Left ventricle myocardium inferior (tissue), 1 donor: ENCODE results near the gene IGLL1. TPM values are rescaled to one million over a fixed set of nuclear protein-coding genes. Genes with fewer than 3 reads are reported as not detected.
"Not testable (repeated sequence)": the region's sequence is repeated elsewhere in the genome, so short reads cannot be mapped to it uniquely, and the experiment has no call there.

Experiments used
- DNase-seq: peaks from one replicate; pipeline ENCODE4 v3.0.0-alpha.2; 2020
- H3K27ac ChIP-seq: fragments of 200-600 bp; replicated peaks from 2 replicates; pipeline ENCODE4 v1.8.0; 2021
- H3K27me3 ChIP-seq: fragments of 200-600 bp; 2 replicates; pipeline ENCODE4 v1.8.0; 2021; ENCODE audit warnings: low read depth
- H3K36me3 ChIP-seq: fragments of 200-600 bp; 2 replicates; pipeline ENCODE4 v1.8.0; 2021
- H3K4me1 ChIP-seq: fragments of 200-600 bp; 2 replicates; pipeline ENCODE4 v1.8.0; 2021
- H3K4me3 ChIP-seq: fragments of 200-600 bp; 2 replicates; pipeline ENCODE4 v1.8.0; 2021; ENCODE audit warnings: mild to moderate bottlenecking, moderate library complexity
- H3K9me3 ChIP-seq: fragments of 200-600 bp; replicated peaks from 2 replicates; pipeline ENCODE4 v1.8.0; 2021
- CTCF ChIP-seq: fragments of 200-600 bp; IDR thresholded peaks from 2 replicates; pipeline ENCODE4 v1.8.0; 2021; ENCODE audit warnings: antibody characterized with exemption, mild to moderate bottlenecking, borderline replicate concordance
- intact Hi-C: fragments of 100-400 bp; cut with micrococcal nuclease; formaldehyde crosslinking; loops from one replicate; pipeline ENCODE4 v1.11.0; 2022
- total RNA-seq: library from RNA; stranded (reverse); fragmentation: NEBNext Ultra II Directional; extraction: Animal tissue kit (Norgen Biotek cat#: 25700); gene quantifications from one replicate; pipeline ENCODE4 v1.2.1, GENCODE V29; 2021
- donor health status: DM: no; HTN: yes; CAD: no; lungs with severe emphysema.

Gene IGLL1
- total RNA-seq, 1 donor from 2014 or later, result not detected

GRCh38 chr22:23565915-23566704, 14.0 kb downstream of the IGLL1 start:
- no peaks in the 10 kb centered on the region for H3K9me3 ChIP-seq
- H3K27me3 ChIP-seq, result peaks cover 71% of the 10 kb centered on the region
- no peaks in the 10 kb centered on the region for H3K36me3 ChIP-seq
- H3K4me1 ChIP-seq, result peaks cover 16% of the 10 kb centered on the region
- no peak for DNase-seq
- no peak for TF ChIP-seq CTCF
- intact Hi-C loops, result no loop called here
- peak overlapping the region; percentile 56 for H3K4me3 ChIP-seq
- H3K27ac ChIP-seq, result no peak overlapping the region

GRCh38 chr22:23565305-23565914, 14.7 kb downstream of the IGLL1 start:
- Histone ChIP-seq H3K9me3 (no peaks in the 10 kb centered on the region), H3K36me3 (no peaks in the 10 kb centered on the region), H3K27ac (no peak overlapping the region), H3K4me1 (peaks cover 16% of the 10 kb centered on the region), H3K4me3 (peak overlapping the region; percentile 56), H3K27me3 (peaks cover 74% of the 10 kb centered on the region)
- no peak for DNase-seq
- TF ChIP-seq CTCF, result peak; percentile 19
- intact Hi-C loops, result no loop called here

- peaks cover 81% of the 10 kb centered on the region for H3K27me3 ChIP-seq
- DNase-seq, result no peak
These were observed 15.8 kb downstream of the IGLL1 start for GRCh38 chr22:23564276-23564675.

GRCh38 chr22:23563111-23563510, 17.0 kb downstream of the IGLL1 start:
- intact Hi-C loops, result no loop called here
- no peak for DNase-seq
- H3K36me3 ChIP-seq, result no peaks in the 10 kb centered on the region
- no peaks in the 10 kb centered on the region for H3K9me3 ChIP-seq
- peaks cover 16% of the 10 kb centered on the region for H3K4me1 ChIP-seq
- no peak for TF ChIP-seq CTCF
- H3K27me3 ChIP-seq, result peaks cover 92% of the 10 kb centered on the region
- H3K4me3 ChIP-seq, result no peak overlapping the region
- H3K27ac ChIP-seq, result no peak overlapping the region

More at GRCh38 chr22:23564276-23564675, 15.8 kb downstream of the IGLL1 start:
- no peak overlapping the region for H3K4me3 ChIP-seq
- H3K36me3 ChIP-seq, result no peaks in the 10 kb centered on the region
- intact Hi-C loops, result no loop called here
- peaks cover 16% of the 10 kb centered on the region for H3K4me1 ChIP-seq
- no peaks in the 10 kb centered on the region for H3K9me3 ChIP-seq
- no peak for TF ChIP-seq CTCF
- no peak overlapping the region for H3K27ac ChIP-seq

GRCh38 chr22:23562186-23562585, 17.9 kb downstream of the IGLL1 start:
- peaks cover 16% of the 10 kb centered on the region for H3K4me1 ChIP-seq

GRCh38 chr22:23561025-23561510, 19.0 kb downstream of the IGLL1 start:
- H3K9me3 ChIP-seq, intact Hi-C loops, H3K4me3 ChIP-seq, H3K27ac ChIP-seq, H3K4me1 ChIP-seq, H3K36me3 ChIP-seq, DNase-seq: not testable (repeated sequence)
- peaks cover 92% of the 10 kb centered on the region for H3K27me3 ChIP-seq

More at GRCh38 chr22:23562186-23562585, 17.9 kb downstream of the IGLL1 start:
- intact Hi-C loops, result no loop called here
- Histone ChIP-seq H3K4me3 (no peak overlapping the region), H3K27me3 (peaks cover 92% of the 10 kb centered on the region), H3K27ac (no peak overlapping the region), H3K9me3 (no peaks in the 10 kb centered on the region), H3K36me3 (no peaks in the 10 kb centered on the region)
- no peak for DNase-seq
- no peak for TF ChIP-seq CTCF

- H3K9me3 ChIP-seq, H3K27ac ChIP-seq, intact Hi-C loops, DNase-seq, H3K36me3 ChIP-seq, H3K4me1 ChIP-seq, H3K4me3 ChIP-seq: not testable (repeated sequence)
- peaks cover 92% of the 10 kb centered on the region for H3K27me3 ChIP-seq
These were observed 19.9 kb downstream of the IGLL1 start for GRCh38 chr22:23560215-23560614.
